HG03575 (cell line): ENCODE results near the gene DDX51.

Source experiments
- ATAC-seq: cut with Tn5 transposase; IDR thresholded peaks from one replicate; pipeline ENCODE4 v1.9.1; 2021; ENCODE audit not compliant: unreplicated experiment, insufficient number of reproducible peaks, low FRiP score; ENCODE audit errors: extremely low read depth

DDX51 gene

GRCh38 chr12:132168311-132169031, 24.4 kb upstream of the DDX51 start:
- no peak for ATAC-seq

GRCh38 chr12:132167611-132168310, 23.6 kb upstream of the DDX51 start:
- no peak for ATAC-seq

GRCh38 chr12:132166801-132167591, 22.9 kb upstream of the DDX51 start:
- ATAC-seq, result no peak

GRCh38 chr12:132166093-132166492, 22.0 kb upstream of the DDX51 start:
- ATAC-seq, result no peak

- ATAC-seq, result no peak
These were observed 21.5 kb upstream of the DDX51 start for GRCh38 chr12:132165584-132165983.

GRCh38 chr12:132164426-132164825, 20.3 kb upstream of the DDX51 start:
- no peak for ATAC-seq

- no peak for ATAC-seq
These were observed 19.8 kb upstream of the DDX51 start for GRCh38 chr12:132163911-132164288.

GRCh38 chr12:132163041-132163910, 19.2 kb upstream of the DDX51 start:
- ATAC-seq, result no peak

GRCh38 chr12:132162508-132163031, 18.5 kb upstream of the DDX51 start:
- ATAC-seq, result no peak

GRCh38 chr12:132161796-132162507, 17.8 kb upstream of the DDX51 start:
- no peak for ATAC-seq

- ATAC-seq, result no peak
These were observed 17.1 kb upstream of the DDX51 start for GRCh38 chr12:132161036-132161781.

GRCh38 chr12:132160601-132161035, 16.5 kb upstream of the DDX51 start:
- ATAC-seq, result no peak

- no peak for ATAC-seq
These were observed 15.9 kb upstream of the DDX51 start for GRCh38 chr12:132160016-132160415.

- ATAC-seq, result no peak
These were observed 15.5 kb upstream of the DDX51 start for GRCh38 chr12:132159555-132160003.

- ATAC-seq, result no peak
These were observed 14.8 kb upstream of the DDX51 start for GRCh38 chr12:132158677-132159554.

- no peak for ATAC-seq
These were observed 13.8 kb upstream of the DDX51 start for GRCh38 chr12:132157733-132158409.
